Keratinocyte (primary cell): ENCODE measurements around the gene FAM120B.

Source experiments
- EZH2 ChIP-seq: IDR thresholded peaks from one replicate; pipeline ENCODE4 v1.6.1; 2012; ENCODE audit warnings: inconsistent platforms, mild to moderate bottlenecking, low read length, moderate library complexity
- TF ChIP-seq, protein P1 (sequence below), 3 experiments: IDR thresholded peaks in 1 of 3; conservative IDR thresholded peaks in 1 of 3; optimal IDR thresholded peaks in 1 of 3; 2 replicates in 2 of 3; 3 replicates in 1 of 3; pipeline versions ENCODE3 to v1.5.1; 2011; ENCODE audit warnings: low read length in 3 of 3, mild to moderate bottlenecking in 3 of 3, moderate library complexity in 2 of 3, control low read depth in 1 of 3, inconsistent platforms in 1 of 3; ENCODE audit not compliant: insufficient read depth in 2 of 3; ENCODE audit errors: extremely low read depth in 1 of 3

- TF ChIP-seq, protein P1, sequence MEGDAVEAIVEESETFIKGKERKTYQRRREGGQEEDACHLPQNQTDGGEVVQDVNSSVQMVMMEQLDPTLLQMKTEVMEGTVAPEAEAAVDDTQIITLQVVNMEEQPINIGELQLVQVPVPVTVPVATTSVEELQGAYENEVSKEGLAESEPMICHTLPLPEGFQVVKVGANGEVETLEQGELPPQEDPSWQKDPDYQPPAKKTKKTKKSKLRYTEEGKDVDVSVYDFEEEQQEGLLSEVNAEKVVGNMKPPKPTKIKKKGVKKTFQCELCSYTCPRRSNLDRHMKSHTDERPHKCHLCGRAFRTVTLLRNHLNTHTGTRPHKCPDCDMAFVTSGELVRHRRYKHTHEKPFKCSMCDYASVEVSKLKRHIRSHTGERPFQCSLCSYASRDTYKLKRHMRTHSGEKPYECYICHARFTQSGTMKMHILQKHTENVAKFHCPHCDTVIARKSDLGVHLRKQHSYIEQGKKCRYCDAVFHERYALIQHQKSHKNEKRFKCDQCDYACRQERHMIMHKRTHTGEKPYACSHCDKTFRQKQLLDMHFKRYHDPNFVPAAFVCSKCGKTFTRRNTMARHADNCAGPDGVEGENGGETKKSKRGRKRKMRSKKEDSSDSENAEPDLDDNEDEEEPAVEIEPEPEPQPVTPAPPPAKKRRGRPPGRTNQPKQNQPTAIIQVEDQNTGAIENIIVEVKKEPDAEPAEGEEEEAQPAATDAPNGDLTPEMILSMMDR (optimal IDR thresholded peaks at IDR 0.05 in 1 of 3, IDR thresholded peaks at IDR 0.05 in 1 of 3, conservative IDR thresholded peaks at IDR 0.05 in 1 of 3; ENCODE audit: extremely low read depth in 1 of 3, insufficient read depth in 2 of 3, low read length in 3 of 3): no peak
- no peak for TF ChIP-seq EZH2
Observed at GRCh38 chr6:170347975-170348374, 41.4 kb downstream of the FAM120B start.
